Activated CD4-positive, CD25-positive, alpha-beta regulatory T cell (primary cell): ENCODE measurements around the gene CD63.

Source experiments
- DNase-seq, 4 experiments: peaks; one replicate each; lab custom pipeline; 2025; lab: John Stamatoyannopoulos, UW

CD63 gene

DNA sequence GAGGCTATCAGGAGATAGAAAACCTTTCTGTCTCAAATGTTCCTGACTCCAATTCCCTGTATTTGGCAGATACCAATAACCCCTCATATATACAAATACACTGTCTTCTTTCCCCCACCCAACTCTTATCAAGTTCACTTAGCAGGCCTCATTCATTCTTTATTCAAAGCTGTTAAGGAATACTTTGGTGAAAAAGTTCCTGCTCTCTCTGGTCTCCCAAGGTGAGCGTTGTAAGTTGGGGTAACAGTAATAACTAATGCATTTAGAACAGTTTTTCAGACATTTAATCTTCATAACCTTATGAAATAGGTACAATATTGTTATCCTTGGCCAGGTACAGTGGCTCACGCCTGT lies 10.2 kb upstream of the CD63 start:
- DNase-seq = no peak

DNA sequence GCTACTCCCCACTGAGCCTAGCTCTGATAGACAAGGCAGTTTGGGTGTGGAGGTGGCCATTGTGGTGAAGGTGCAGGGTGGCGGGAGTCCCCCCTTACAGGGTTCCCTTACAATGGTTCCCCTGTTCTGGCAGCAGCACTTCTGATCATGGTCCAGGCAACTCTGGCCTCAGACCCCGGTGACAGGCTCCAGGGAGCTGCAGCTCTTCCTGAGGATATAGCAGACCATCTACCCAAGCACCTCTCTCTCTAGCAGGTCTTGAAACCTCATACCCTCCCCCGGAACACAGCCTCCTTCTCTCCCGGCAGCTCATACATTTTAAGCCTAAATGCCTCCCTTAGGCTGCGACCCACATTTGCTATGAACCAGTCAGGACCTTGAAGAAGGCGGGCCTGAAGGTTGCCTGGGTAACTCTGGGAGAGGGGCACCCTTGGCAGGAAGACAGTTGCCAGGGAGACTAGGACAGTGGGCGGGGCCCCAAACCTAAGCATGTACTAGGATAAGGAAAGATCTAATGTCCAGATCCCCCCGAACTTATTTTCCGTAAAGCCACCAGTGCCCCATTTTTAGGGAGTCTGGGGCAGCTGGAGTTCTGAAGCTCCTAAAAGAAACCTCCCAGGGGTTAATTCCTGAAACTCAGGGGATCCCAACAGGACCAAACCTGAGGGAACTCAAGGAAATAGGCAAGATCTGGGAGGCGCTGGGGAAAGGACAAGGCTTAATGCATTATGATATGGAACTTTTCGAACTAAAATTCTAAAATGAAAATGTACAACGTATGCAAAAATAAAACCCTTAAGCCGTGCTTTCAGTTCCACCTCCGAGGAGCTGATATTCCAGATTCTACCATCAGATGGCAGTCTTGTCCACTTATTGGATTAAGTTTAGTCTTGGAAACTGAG lies 9.6 kb upstream of the CD63 start:
- peak; percentile 44 to 56 (median 48) for DNase-seq

DNA sequence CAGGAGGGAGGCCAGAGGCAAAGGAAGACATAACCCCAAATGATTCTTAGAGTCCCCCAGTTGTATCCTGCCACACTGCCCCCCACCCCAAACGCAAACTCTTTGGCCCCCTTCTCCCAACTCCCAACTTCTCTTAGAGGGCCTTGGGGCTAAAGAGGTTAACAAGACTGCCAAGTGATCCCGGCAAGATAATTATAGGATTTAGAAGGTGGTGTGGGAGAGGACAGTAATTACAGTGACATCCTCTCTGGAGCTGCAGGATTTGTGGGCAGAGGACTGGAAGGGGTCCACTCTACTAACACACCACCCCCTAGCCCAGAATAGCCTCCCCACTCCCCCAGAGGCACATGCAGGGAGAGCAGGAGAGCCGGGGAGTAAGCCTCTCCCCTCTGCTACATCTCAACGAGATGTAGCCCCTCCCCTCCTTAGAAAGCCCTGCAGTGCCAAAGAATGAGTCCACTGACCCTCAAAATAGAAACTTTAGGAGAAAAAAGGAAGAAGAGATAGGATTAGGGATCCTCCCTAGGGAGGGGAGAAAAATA lies 8.8 kb upstream of the CD63 start:
- DNase-seq = no peak

DNA sequence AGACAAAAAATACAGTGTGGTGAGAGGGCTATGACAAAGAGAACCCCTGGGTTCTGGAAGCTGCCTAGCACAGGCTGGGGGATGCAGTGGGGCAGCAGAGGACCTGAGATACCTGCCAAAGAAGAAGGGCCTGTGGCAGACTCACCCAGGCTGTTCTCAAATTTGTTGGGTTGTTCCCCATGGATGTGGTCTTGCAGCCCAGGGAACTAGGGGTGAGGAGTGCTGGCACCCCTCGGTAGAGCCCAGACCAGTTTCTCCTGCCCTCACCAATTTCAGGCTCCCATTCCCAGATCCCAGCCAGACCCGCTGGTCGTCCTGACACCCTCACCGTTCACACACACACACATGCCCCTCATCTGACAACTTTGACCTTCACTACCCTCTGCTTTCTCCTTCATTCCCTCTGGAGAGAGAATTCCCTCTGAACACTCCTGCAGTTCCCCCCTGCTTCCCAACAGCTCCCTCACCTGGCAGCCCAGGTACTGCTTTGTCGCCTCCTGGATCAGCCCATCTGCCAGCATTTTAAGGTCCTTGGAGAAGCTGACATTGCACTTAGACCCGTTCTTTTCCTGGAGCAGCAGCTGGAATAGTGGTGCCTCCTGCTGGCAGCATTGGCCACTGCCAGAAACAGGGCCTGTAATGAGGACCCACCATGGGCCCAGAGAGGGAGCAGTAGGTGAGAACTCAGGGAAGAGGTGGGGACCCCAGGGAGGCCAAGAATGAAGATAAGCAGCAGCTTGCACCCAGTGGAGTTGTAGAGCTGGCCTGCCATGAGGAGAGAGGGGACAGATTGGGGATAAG lies 8.2 kb upstream of the CD63 start:
- DNase-seq = peak in 2 of 4 experiments; percentile 32 to 36

DNA sequence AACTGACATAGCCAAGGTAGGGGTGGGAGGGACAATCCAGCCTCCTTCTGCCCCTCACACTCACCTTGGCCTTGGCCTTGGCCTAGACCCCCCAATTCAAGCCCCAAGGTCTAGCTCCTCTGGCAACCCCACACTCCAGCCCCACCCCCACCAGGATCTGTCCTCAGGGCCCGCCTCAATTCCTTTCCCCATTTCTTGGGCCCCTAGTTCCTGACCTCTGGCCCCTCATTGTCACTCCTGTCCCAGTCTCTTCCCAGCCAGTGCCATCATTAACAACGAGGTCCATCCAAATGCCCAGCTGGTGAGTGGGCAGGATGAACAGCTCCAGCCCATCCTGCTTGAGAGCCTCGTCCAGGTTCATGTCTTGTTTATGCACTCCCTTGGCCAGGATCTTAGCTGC lies 7.3 kb upstream of the CD63 start:
- no peak for DNase-seq

DNA sequence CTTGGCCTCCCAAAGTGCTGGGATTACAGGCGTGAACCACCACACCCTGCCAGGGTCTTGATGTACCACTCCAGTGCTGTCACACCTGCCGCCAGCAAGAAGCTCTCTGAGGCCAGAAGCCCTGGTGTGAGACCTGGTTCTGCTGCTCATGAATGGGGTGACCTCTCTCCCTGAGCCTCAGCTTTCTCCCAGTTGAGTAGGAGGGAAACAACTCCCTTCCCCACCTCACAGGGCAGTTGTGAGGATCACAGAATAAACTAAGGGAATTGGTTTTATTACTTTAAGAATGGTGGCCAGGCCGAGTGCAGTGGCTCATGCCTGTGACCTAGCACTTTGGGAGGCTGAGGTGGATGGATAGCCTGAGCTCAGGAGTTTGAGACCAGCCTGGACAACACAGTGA lies 5.8 kb upstream of the CD63 start:
- no peak for DNase-seq

DNA sequence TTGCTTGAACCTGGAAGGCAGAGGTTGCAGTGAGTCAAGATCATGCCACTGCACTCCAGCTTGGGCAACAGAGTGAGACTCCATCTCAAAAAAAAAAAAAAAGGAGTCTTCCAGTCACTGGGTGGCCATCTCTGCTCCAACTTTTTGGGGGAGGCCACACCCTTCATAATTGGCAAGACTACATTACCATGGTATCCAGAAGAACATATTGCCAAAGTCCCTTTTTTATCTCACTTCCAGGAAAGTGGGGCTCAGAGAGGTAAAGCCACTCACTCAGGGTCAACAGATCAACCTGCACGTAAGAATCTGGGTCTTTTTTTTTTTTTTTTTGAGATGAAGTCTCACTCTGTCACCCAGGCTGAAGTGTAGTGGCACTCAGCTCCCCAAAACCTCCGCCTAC lies 5.0 kb upstream of the CD63 start:
- DNase-seq = no peak

DNA sequence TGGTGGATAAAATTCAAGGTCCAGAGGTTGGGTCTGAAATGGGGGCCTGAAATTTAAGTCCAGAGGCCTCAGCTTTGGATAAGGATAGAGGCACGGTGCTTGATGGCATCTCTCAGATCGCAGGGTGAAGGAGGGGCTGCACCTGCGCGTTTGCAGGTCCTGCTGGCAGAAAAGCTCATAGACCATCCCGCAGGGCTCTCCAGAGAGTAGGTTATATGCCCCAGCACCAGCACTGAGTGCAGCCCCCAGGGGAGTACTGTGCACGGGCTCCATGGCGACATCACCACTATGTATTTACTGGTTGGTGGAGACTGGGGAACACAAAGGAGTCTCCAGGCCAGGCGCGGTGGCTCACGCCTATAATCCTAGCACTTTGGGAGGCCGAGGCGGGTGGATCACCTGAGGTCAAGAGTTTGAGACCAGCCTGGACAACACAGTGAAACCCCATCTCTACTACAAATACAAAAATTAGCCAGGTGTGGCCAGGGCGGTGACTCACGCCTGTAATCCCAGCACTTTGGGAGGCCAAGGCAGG lies 4.3 kb upstream of the CD63 start:
- no peak for DNase-seq

DNA sequence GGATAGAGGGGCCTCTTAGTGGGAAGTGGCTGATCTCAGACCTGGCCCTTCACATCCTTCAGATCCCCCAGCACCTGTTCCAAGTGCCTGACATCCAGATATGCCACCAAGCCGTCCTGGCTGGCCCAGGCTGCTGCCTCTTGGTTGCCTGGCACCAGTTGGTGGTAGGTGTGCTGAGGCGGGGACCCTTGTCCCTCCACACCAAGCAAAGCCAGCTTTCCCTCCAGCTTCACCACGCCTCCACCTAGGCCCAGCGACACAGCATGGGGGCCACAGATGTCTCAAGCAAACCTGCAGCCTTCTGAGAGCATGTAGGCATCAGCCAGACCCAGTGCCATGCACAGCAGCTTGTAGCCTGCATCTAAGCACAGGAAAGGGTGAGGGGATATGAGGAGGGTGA lies 3.5 kb upstream of the CD63 start:
- DNase-seq = no peak

DNA sequence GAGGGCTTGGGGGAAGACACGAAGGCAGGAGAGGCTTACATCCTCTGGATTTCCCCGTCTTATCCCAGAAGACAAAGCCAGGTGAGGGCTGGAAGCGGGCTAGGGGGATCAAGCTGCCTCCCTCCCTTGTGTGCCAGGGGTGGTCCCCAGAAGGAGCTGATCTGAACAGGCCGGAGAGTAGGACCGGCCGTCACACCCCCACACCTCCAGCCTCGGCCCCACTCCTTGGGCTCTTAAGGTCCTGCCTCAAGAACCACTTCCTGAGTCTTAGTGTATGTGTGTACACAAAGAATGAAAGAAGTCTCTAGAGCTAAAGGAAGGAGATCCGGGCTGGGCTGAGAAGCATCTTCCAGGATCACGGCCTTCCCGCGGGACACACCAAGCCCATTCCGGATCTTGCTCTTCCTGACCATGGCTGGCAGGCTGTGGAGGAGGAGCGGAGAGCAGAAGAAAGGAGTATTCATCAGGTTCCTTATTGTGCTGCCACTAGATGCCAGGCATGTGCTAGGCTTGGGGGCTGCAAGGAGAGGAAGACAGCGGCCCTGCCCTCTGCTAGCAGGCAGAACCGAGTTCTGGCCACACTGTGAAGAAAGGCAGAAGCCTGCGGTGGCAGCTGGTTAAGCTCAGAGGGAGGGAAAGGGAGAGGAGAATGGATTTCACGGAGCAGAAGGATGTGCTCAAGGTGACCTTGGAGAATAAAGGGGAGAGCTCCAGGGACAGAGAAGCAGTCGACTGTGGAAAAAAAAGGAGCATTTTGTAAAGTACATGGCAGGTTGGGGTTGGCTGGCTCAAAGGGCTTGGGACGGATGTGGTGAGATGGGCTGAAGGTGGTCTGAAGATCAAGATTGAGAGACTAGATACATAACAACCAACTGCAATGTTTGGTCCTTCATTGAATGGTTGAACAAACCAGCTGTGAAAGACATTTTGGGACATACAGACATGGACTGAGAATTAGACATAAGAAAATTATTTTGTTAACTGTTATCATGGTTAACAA lies 1.3 kb upstream of the CD63 start:
- DNase-seq = no peak

DNA sequence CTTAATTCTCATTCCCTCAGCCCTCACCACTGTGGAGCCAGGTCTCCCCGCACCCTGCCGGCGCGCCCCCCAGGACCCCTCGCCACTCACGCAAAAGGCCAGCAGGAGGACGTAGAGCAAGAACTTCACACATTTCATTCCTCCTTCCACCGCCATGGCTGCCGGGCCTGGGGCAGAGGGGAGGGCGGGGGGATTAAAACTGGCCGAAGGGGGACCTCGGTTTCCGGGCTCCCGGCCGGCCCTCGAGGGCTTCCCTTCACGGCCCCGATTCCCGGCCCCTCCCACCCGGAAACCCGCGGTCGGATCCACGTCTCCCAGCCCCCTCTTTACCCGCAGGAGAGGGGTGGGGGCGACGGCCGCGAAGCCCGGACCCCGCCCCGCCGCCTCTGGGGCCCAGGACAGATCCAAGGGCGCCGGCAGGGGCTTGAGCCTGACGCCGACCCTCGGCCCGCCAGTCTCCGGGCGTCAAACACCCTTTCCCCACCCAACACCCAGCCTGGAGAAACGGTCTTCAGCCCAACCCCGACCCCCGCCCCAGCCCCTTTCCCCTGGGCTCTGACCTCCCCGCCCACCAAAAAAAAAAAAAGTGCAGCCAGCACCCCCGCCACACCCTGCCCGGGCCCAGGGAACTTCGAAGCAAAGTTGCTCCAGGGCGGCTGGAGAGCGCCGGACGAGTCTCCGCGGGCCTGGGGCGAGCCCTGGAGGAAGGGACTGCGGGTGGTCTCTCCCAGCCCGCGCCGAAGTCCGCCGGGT lies 447 bp downstream of the CD63 start:
- no peak for DNase-seq

DNA sequence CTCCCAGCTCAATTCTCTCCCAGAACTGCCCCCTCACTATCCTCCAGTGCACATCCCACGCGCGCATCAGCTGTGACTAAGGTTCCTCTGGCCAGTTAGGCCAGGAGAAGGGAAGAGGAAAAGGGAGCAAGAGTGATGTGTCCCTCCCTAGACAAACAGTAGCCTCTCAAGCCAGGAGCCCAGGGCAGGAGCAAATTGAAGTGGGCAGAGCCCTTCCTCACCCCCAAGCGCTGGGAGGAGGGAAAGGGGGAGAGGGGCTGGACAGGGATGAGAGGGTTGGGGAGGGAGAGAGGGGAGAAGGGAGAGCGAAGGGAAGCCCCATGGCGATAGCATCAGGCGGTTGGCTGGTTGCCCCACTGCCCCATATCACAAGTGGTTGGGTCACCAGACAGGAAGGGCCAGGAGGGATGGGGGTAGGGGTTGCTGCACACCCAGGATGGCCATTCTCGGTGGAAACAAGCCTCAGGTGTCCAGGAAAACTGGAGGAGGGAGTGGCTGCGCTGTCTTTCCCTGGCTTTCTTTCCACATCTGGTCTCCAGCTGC lies 1.1 kb downstream of the CD63 start:
- DNase-seq = no peak

DNA sequence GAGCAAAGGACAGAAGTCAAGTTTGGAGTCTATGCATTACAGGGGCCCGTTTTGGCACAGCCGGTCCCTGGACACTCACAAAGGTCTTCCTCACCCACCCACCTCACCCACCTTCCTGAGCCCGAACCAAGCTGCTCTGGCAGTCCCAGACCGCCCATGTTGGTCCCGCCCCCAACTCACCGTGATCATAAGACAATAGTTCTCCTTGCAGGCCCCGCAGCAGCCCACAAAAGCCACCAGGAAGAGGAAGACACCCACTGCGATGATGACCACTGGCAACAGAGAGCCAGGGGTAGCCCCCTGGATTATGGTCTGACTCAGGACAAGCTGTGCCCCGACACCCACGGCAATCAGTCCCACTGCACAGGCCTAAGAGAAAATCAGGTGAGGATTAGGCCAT lies 1.8 kb downstream of the CD63 start:
- DNase-seq = no peak

DNA sequence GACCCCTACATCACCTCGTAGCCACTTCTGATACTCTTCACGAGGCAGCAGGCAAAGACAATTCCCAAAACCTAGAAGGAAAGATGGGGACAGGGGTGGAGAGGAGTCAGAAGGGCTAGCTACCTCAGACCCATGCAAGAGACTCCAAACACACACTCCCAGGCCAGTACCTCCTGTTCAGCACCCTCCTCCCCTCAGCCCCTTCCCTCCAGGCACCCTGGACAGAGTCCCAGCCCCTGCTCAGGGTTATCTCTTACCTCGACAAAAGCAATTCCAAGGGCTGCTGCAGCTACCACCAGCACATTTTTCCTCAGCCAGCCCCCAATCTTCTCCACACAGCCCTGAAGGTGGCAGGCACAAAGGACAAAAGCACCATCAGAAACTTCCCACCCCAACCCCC lies 3.3 kb downstream of the CD63 start:
- DNase-seq = no peak

DNA sequence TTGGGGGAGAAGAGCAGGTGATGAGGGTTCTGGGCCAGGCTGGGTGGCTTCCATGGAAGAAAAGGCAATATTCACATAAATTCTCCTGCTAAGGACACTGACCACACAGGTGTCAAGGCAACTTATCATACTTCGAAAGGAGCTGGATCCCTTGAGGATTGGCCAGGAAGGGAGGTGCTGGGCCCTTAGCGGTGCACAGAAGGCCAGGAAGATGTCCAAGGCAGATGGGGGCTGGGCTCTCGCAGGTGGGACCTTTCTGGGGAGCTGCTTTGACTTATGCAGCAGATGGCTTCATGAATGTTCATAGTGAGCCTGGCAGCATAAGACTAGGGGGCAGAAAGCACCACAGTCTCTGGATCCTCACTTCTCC lies 3.9 kb downstream of the CD63 start:
- DNase-seq = no peak

DNA sequence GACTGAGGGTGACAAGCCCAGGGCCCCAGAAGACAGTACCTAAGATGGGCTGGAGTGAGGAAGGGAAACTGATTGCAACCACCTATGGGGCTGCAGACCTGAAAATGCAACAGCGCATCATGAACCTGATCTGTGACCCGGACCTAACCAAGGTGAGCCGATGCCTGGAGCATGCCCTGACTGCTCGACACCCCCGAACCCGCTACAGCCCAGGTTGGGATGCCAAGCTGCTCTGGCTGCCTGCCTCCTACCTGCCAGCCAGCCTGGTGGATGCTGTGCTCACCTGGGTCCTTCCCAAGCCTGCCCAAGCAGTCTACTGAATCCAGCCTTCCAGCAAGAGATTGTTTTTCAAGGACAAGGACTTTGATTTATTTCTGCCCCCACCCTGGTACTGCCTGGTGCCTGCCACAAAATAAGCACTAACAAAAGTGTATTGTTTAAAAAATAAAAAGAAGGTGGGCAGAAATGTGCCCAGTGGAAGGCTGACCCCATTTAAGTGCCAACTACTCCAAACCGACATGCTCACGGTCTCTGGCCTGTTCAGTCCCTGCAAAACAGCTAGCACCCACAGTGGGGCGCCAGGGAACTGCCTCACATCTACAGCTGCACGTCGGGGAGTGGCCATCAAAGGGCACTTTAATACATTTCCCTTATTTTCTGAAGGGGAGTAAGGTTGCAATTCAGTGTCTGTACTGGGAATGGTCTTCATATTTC lies 4.4 kb downstream of the CD63 start:
- peak; percentile 21 to 47 (median 30) for DNase-seq

DNA sequence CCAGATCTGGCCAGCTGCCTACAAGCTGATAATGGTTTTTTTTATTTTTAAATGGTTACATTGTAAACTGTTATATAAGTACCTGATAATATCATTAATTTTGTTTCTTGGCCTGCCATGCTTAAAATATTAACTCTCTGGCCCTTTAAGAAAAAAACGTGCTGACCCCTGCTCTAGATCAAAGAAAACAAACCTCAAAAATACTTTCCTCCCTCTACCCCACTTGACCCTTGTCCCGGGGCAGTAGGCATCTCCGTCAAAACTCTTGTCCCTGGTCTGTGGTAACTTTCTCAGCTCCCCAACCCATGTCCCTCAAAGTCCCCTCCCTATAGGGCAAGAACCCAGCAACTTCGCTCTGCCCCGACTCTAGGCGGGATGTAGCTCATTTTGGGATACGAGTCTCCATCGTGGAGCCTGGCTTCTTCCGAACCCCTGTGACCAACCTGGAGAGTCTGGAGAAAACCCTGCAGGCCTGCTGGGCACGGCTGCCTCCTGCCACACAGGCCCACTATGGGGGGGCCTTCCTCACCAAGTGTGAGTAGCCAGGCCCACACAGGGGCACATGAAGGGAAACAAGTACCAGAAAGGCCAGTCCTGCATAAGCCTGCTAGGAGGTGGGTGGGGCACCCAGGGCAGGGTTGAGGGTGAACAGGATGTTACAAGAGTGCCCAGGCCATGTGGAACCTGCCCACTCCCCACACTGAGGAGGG lies 5.1 kb downstream of the CD63 start:
- DNase-seq = no peak

DNA sequence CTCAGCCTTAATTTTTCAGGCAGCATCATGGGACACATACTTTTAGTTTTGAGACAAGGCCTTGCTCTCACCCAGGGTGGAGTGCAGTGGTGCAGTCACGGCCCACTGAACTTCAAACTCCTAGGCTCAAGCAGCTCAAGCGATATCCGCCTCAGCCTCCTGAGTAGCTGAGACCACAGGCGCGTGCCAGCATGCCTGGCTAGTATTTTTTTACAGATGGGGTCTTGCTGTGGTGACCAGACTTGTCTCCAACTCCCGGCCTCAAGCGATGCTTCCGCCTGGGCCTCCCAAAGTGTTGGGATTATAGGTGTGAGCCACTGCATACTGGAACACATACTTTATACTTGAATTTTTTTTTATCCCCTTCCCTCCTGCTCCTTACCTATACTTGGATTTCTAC lies 5.9 kb downstream of the CD63 start:
- no peak for DNase-seq

DNA sequence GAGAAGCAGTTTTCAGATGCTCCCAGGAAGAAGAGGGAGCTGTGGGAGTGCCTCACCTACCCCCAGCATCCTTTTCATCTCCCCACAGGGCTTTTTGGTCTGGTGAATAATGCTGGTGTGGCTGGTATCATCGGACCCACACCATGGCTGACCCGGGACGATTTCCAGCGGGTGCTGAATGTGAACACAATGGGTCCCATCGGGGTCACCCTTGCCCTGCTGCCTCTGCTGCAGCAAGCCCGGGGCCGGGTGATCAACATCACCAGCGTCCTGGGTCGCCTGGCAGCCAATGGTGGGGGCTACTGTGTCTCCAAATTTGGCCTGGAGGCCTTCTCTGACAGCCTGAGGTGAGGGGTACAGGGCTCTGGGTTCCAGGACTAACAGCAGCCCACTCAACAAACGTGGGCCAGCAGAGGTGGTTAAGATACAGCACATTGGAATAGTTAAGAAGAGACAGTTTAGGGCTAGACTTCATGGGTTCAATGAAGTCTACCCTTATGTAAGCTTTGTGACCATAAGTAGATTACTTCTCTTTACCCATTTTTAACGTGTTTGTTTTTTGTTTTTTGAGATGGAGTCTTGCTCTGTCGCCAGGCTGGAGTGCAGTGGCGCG lies 7.1 kb downstream of the CD63 start:
- no peak for DNase-seq
